Measurements from ENCODE around the gene CLK1. TPM values are rescaled to one million over a fixed set of nuclear protein-coding genes. Genes with fewer than 3 reads are reported as not detected.
A peak's percentile ranks its signal among the peaks of the same experiment; 100 is the strongest.

Gene CLK1
- total and polyA plus RNA-seq, 2 of the 13 experiments (the other 11 are each of a cell fraction or from before 2014, with no cell fraction given): 66.6 to 101 TPM

GRCh38 chr2:200810252-200810997 is 54.0 kb downstream of the CLK1 start:
- TF ChIP-seq SOX13 (IDR thresholded peaks at IDR 0.05): no peak
- TF ChIP-seq SOX13 (CRISPR knock-in tag; conservative IDR thresholded peaks at IDR 0.05 in 1 of 2, IDR thresholded peaks at IDR 0.05 in 1 of 2): 0 out of 4 replicates have a peak, but pooled peaks of 1 of the 2 experiments have one; percentile 4
- TF ChIP-seq, protein P1, sequence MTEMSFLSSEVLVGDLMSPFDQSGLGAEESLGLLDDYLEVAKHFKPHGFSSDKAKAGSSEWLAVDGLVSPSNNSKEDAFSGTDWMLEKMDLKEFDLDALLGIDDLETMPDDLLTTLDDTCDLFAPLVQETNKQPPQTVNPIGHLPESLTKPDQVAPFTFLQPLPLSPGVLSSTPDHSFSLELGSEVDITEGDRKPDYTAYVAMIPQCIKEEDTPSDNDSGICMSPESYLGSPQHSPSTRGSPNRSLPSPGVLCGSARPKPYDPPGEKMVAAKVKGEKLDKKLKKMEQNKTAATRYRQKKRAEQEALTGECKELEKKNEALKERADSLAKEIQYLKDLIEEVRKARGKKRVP (CRISPR knock-in tag; IDR thresholded peaks at IDR 0.05): peak in 1 of 2 experiments; percentile 10; a peak in 1 of 4 replicates
- TF ChIP-seq MYNN (CRISPR knock-in tag; IDR thresholded peaks at IDR 0.05; ENCODE audit: low read depth): no peak
- no peak for TF ChIP-seq FOXC1 (CRISPR knock-in tag; IDR thresholded peaks at IDR 0.05; ENCODE audit: borderline replicate concordance)
- TF ChIP-seq, protein P2, sequence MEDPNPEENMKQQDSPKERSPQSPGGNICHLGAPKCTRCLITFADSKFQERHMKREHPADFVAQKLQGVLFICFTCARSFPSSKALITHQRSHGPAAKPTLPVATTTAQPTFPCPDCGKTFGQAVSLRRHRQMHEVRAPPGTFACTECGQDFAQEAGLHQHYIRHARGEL (CRISPR knock-in tag; IDR thresholded peaks at IDR 0.05): no peak
- TF ChIP-seq FOSL2 (CRISPR knock-in tag; IDR thresholded peaks at IDR 0.05): peak; percentile 61
- 0 out of 2 replicates have a peak, but pooled peaks have one; percentile 7 for TF ChIP-seq ZNF652 (CRISPR knock-in tag; IDR thresholded peaks at IDR 0.05; ENCODE audit: borderline replicate concordance, low read depth)
- TF ChIP-seq CREB3 (CRISPR knock-in tag; IDR thresholded peaks at IDR 0.05): 0 out of 2 replicates have a peak, but pooled peaks have one; percentile 2
- TF ChIP-seq, protein P3, sequence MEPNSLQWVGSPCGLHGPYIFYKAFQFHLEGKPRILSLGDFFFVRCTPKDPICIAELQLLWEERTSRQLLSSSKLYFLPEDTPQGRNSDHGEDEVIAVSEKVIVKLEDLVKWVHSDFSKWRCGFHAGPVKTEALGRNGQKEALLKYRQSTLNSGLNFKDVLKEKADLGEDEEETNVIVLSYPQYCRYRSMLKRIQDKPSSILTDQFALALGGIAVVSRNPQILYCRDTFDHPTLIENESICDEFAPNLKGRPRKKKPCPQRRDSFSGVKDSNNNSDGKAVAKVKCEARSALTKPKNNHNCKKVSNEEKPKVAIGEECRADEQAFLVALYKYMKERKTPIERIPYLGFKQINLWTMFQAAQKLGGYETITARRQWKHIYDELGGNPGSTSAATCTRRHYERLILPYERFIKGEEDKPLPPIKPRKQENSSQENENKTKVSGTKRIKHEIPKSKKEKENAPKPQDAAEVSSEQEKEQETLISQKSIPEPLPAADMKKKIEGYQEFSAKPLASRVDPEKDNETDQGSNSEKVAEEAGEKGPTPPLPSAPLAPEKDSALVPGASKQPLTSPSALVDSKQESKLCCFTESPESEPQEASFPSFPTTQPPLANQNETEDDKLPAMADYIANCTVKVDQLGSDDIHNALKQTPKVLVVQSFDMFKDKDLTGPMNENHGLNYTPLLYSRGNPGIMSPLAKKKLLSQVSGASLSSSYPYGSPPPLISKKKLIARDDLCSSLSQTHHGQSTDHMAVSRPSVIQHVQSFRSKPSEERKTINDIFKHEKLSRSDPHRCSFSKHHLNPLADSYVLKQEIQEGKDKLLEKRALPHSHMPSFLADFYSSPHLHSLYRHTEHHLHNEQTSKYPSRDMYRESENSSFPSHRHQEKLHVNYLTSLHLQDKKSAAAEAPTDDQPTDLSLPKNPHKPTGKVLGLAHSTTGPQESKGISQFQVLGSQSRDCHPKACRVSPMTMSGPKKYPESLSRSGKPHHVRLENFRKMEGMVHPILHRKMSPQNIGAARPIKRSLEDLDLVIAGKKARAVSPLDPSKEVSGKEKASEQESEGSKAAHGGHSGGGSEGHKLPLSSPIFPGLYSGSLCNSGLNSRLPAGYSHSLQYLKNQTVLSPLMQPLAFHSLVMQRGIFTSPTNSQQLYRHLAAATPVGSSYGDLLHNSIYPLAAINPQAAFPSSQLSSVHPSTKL (CRISPR knock-in tag; IDR thresholded peaks at IDR 0.05): peak; percentile 35; the same call in 1 of the 2 replicates
- TF ChIP-seq PPARG (CRISPR knock-in tag; conservative IDR thresholded peaks at IDR 0.05): peak; percentile 70
- ATAC-seq: peak; percentile 8
- Histone ChIP-seq H3K4me3 (replicated peaks in 1 of 3; ENCODE audit: insufficient read depth in 1 of 3, low read depth in 2 of 3, low read length in 3 of 3) (peak overlapping the region; percentile 89 to 99 (median 92)), H3K36me3 (replicated peaks in 1 of 2; ENCODE audit: control insufficient read depth in 1 of 2, insufficient read depth in 2 of 2, low read length in 2 of 2) (peaks cover 7 to 18% of the 10 kb centered on the region in 2 experiments), H3K4me1 (ENCODE audit: insufficient read depth, low read length) (peaks cover 48% of the 10 kb centered on the region), H3K4me2 (ENCODE audit: low read depth, low read length) (peak overlapping the region; percentile 98), H3K27me3 (ENCODE audit: control insufficient read depth in 1 of 2, insufficient read depth in 2 of 2, low read length in 2 of 2) (no peaks in the 10 kb centered on the region; a peak in 1 of 5 replicates), H4K20me1 (ENCODE audit: insufficient read depth, low read length) (peaks cover 21% of the 10 kb centered on the region), H3K27ac (ENCODE audit: extremely low read length, insufficient read depth, low read length) (peak overlapping the region; percentile 95), H3K79me2 (ENCODE audit: insufficient read depth, low read length) (peaks cover 37% of the 10 kb centered on the region), H2AFZ (ENCODE audit: low read length) (peak overlapping the region; percentile 72), H3K9me3 (ENCODE audit: low read length) (no peaks in the 10 kb centered on the region), H3K9ac (ENCODE audit: insufficient read depth, low read depth, low read length) (peak overlapping the region; percentile 66)
- WGBS (ENCODE audit: low lambda C conversion rate): 2% methylated on average over 6 of the region's 6 CpGs
- peak; percentile 21 for DNase-seq (ENCODE audit: low spot score)
- intact Hi-C loops (cut with micrococcal nuclease; ENCODE audit: unreplicated experiment): loop anchor here (2.0 to 5.0 kb wide), 3 partner anchors 54 to 233 kb away; partner anchors contain the start of genes NIF3L1 and PPIL3
- ChIA-PET CTCF (ENCODE audit: low intra/inter-chr PET ratio, low total read pairs) (interaction anchor here (3.9 kb wide), 1 partner anchor 97 kb away, joined by 27 read pairs; no protein-coding TSS in a partner anchor), POLR2A (interaction anchor here (0.7 to 2.5 kb wide), 17 partner anchors 11 to 423 kb away, joined by 3 to 25 read pairs (median 5); partner anchors contain the start of genes CLK1, NIF3L1 and PPIL3)
- peak; percentile 4 for FAIRE-seq
- in situ Hi-C loops (cut with HindIII; ENCODE audit: extremely low pct_ligation_motif_present, low pct_unique_long_range_greater_than_20kb): loop anchor here (5.0 to 25.0 kb wide), 3 partner anchors 68 to 848 kb away; partner anchors contain the start of genes MAIP1 and TYW5
- BruUV-seq (replicated peaks): no TSS peak
